Loucy (cell line): ENCODE data around the gene RPS6KA5.

Experiments
- CTCF ChIP-seq: fragments of 200-600 bp; sonication (generic); conservative IDR thresholded peaks from 2 replicates; pipeline ENCODE4 v1.5.1; 2014; ENCODE audit warnings: mild to moderate bottlenecking, antibody characterized with exemption, low read length
- EZH2phosphoT487 ChIP-seq: fragments of 200-600 bp; IDR thresholded peaks from 2 replicates; pipeline ENCODE4 v1.6.1; 2018; ENCODE audit warnings: antibody characterized with exemption, mild to moderate bottlenecking, moderate library complexity, borderline replicate concordance

DNA sequence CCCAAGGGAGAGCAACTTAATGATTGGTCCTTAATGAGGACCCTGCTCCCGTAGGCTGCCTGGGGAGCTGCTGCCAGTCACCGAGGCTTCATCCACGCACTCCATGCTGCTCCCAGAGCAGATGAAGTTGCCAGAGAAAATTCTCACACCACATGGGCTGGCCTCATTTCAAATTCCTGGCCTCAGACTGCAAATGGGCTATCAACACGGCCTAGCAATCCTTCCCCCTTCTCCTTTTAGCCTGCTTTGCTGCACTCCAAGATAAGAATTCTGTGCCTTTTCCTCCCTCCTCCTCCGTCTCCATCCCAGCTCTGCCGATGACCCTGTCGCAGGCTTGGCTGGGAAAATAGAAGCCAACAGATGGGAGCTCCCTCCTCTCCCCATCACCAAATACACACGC is 42.7 kb upstream of the RPS6KA5 start:
- no peak for TF ChIP-seq CTCF
- TF ChIP-seq EZH2phosphoT487, result no peak
